Glutamatergic neuron (in vitro differentiated cells): ENCODE results near the gene ZNF581. TPM values are rescaled to one million over a fixed set of nuclear protein-coding genes. Genes with fewer than 3 reads are reported as not detected.

Source experiments
- DNase-seq: peaks from one replicate; pipeline ENCODE4 v3.0.0; 2022
- H3K27ac Mint-ChIP-seq: one replicate; pipeline ENCODE4 v1.8.0; 2020; ENCODE audit warnings: mild to moderate bottlenecking, mixed read lengths, inconsistent platforms; ENCODE audit not compliant: unreplicated experiment
- H3K27me3 Mint-ChIP-seq: one replicate; pipeline ENCODE4 v1.8.0; 2020; ENCODE audit warnings: mild to moderate bottlenecking, moderate library complexity, mixed read lengths, inconsistent platforms; ENCODE audit not compliant: unreplicated experiment
- H3K36me3 Mint-ChIP-seq: one replicate; pipeline ENCODE4 v1.8.0; 2020; ENCODE audit warnings: mild to moderate bottlenecking, mixed read lengths, inconsistent platforms; ENCODE audit not compliant: unreplicated experiment
- H3K4me1 Mint-ChIP-seq: one replicate; pipeline ENCODE4 v1.8.0; 2020; ENCODE audit warnings: mild to moderate bottlenecking, low read depth, mixed read lengths, inconsistent platforms; ENCODE audit not compliant: unreplicated experiment
- H3K4me3 Mint-ChIP-seq: one replicate; pipeline ENCODE4 v1.8.0; 2020; ENCODE audit warnings: mild to moderate bottlenecking, mixed read lengths, inconsistent platforms; ENCODE audit not compliant: unreplicated experiment
- H3K9me3 Mint-ChIP-seq: one replicate; pipeline ENCODE4 v1.8.0; 2020; ENCODE audit warnings: mild to moderate bottlenecking, moderate library complexity, mixed read lengths, inconsistent platforms; ENCODE audit not compliant: unreplicated experiment
- CTCF ChIP-seq: fragments of 200-600 bp; sonication (generic); IDR thresholded peaks from one replicate; pipeline ENCODE4 v1.5.0; 2021; ENCODE audit not compliant: partially characterized antibody, unreplicated experiment
- total RNA-seq: library from RNA; stranded (reverse); fragmentation: NEBNext Ultra II Directional; extraction: Animal tissue kit (Norgen Biotek cat#: 25700); gene quantifications from one replicate; pipeline ENCODE4 v1.2.1, GENCODE V29; 2021; ENCODE audit not compliant: unreplicated experiment

ZNF581 gene
- total RNA-seq, 1 donor from 2014 or later = 31.0 TPM

- TF ChIP-seq CTCF = no peak
- no peak overlapping the region for H3K27ac Mint-ChIP-seq
- H3K27me3 Mint-ChIP-seq = peaks cover 8% of the 10 kb centered on the region
These were observed 49.2 kb downstream of the ZNF581 start for GRCh38 chr19:55692681-55693081.

GRCh38 chr19:55693336-55693974 lies 50.0 kb downstream of the ZNF581 start:
- no peaks in the 10 kb centered on the region for H3K36me3 Mint-ChIP-seq
- TF ChIP-seq CTCF = no peak
- H3K27me3 Mint-ChIP-seq = peaks cover 10% of the 10 kb centered on the region
- no peak overlapping the region for H3K4me3 Mint-ChIP-seq
- H3K4me1 Mint-ChIP-seq = no peaks in the 10 kb centered on the region
- H3K9me3 Mint-ChIP-seq = peaks cover 4% of the 10 kb centered on the region
- DNase-seq = no peak
- H3K27ac Mint-ChIP-seq = no peak overlapping the region

More at GRCh38 chr19:55692681-55693081, 49.2 kb downstream of the ZNF581 start:
- H3K4me3 Mint-ChIP-seq = no peak overlapping the region
- DNase-seq = no peak
- peaks cover 4% of the 10 kb centered on the region for H3K9me3 Mint-ChIP-seq
- no peaks in the 10 kb centered on the region for H3K36me3 Mint-ChIP-seq
- H3K4me1 Mint-ChIP-seq = no peaks in the 10 kb centered on the region

- Mint-ChIP-seq H3K27me3 (peaks cover 12% of the 10 kb centered on the region), H3K4me3 (no peak overlapping the region), H3K9me3 (peaks cover 4% of the 10 kb centered on the region), H3K4me1 (no peaks in the 10 kb centered on the region), H3K36me3 (no peaks in the 10 kb centered on the region), H3K27ac (no peak overlapping the region)
- DNase-seq = no peak
- TF ChIP-seq CTCF = no peak
These were observed 50.8 kb downstream of the ZNF581 start for GRCh38 chr19:55694241-55694655.

- H3K4me1 Mint-ChIP-seq = no peaks in the 10 kb centered on the region
- H3K9me3 Mint-ChIP-seq = peaks cover 4% of the 10 kb centered on the region
- DNase-seq = no peak
- H3K36me3 Mint-ChIP-seq = no peaks in the 10 kb centered on the region
- no peak for TF ChIP-seq CTCF
- H3K4me3 Mint-ChIP-seq = no peak overlapping the region
- H3K27ac Mint-ChIP-seq = no peak overlapping the region
- H3K27me3 Mint-ChIP-seq = peaks cover 12% of the 10 kb centered on the region
These were observed 51.4 kb downstream of the ZNF581 start for GRCh38 chr19:55694656-55695491.

Other genes starting within 250 kb of the ZNF581 start
- 235 TPM for gene UBE2S, start 235.9 kb upstream of the ZNF581 start, total RNA-seq
- gene SHISA7, start 200.3 kb upstream of the ZNF581 start, total RNA-seq = 3.2 TPM
- gene ISOC2, start 182.0 kb upstream of the ZNF581 start, total RNA-seq = 24.9 TPM
- gene C19orf85, start 178.9 kb upstream of the ZNF581 start, total RNA-seq = not detected
- 13.7 TPM for gene ZNF628, start 167.0 kb upstream of the ZNF581 start, total RNA-seq
- 125 TPM for gene NAT14, start 158.5 kb upstream of the ZNF581 start, total RNA-seq
- 7.6 TPM for gene SSC5D, start 155.2 kb upstream of the ZNF581 start, total RNA-seq
- gene SBK2, start 106.5 kb upstream of the ZNF581 start, total RNA-seq = 0.42 TPM
- not detected for gene SBK3, start 98.1 kb upstream of the ZNF581 start, total RNA-seq
- gene ZNF579, start 62.8 kb upstream of the ZNF581 start, total RNA-seq = 48.9 TPM
- 26.0 TPM for gene FIZ1, start 44.1 kb upstream of the ZNF581 start, total RNA-seq
- 6.7 TPM for gene ZNF524, start 43.4 kb upstream of the ZNF581 start, total RNA-seq
- 14.6 TPM for gene ZNF865, start 38.0 kb upstream of the ZNF581 start, total RNA-seq
- 8.4 TPM for gene ZNF784, start 19.1 kb upstream of the ZNF581 start, total RNA-seq
- gene ZNF580, start 2.6 kb upstream of the ZNF581 start, total RNA-seq = 43.6 TPM
- gene CCDC106, start 4.6 kb downstream of the ZNF581 start, total RNA-seq = 32.1 TPM
- gene U2AF2, start 11.4 kb downstream of the ZNF581 start, total RNA-seq = 216 TPM
- 150 TPM for gene EPN1, start 31.6 kb downstream of the ZNF581 start, total RNA-seq
- not detected for gene NLRP9, start 94.8 kb downstream of the ZNF581 start, total RNA-seq
- not detected for gene RFPL4A, start 115.4 kb downstream of the ZNF581 start, total RNA-seq
- 0.96 TPM for gene RFPL4AL1, start 125.5 kb downstream of the ZNF581 start, total RNA-seq
- gene NLRP11, start 188.3 kb downstream of the ZNF581 start, total RNA-seq = 0.34 TPM
- not detected for gene NLRP4, start 192.9 kb downstream of the ZNF581 start, total RNA-seq